Endodermal cell (in vitro differentiated cells): ENCODE data around the gene CHD5. TPM values are rescaled to one million over a fixed set of nuclear protein-coding genes. Genes with fewer than 3 reads are reported as not detected.

Source experiments
- DNase-seq: peaks from one replicate; pipeline ENCODE4 v3.0.0-alpha.2; 2017
- H3K27ac ChIP-seq: 2 replicates; pipeline ENCODE4 v1.5.1; 2013; ENCODE audit warnings: mild to moderate bottlenecking, low read depth, low read length, moderate library complexity
- H3K27me3 ChIP-seq: 2 replicates; pipeline ENCODE4 v1.6.1; 2013; ENCODE audit warnings: mild to moderate bottlenecking, low read length, moderate library complexity; ENCODE audit not compliant: insufficient read depth, control insufficient read depth, poor library complexity, severe bottlenecking
- H3K36me3 ChIP-seq: 2 replicates; pipeline ENCODE4 v1.7.0; 2013; ENCODE audit warnings: mild to moderate bottlenecking, low read length, moderate library complexity; ENCODE audit not compliant: control insufficient read depth, insufficient read depth
- H3K4me1 ChIP-seq: one replicate; pipeline ENCODE4 v1.7.0; 2013; ENCODE audit warnings: low read length; ENCODE audit not compliant: control insufficient read depth, insufficient read depth
- H3K4me3 ChIP-seq: 2 replicates; pipeline ENCODE4 v1.5.1; 2013; ENCODE audit warnings: mild to moderate bottlenecking, low read length, moderate library complexity
- H3K9ac ChIP-seq: 2 replicates; pipeline ENCODE4 v1.6.1; 2013; ENCODE audit warnings: mild to moderate bottlenecking, low read length, moderate library complexity; ENCODE audit not compliant: poor library complexity, severe bottlenecking; ENCODE audit errors: extremely low read depth
- H3K9me3 ChIP-seq: 2 replicates; pipeline ENCODE4 v1.6.1; 2013; ENCODE audit warnings: mild to moderate bottlenecking, low read length, moderate library complexity; ENCODE audit not compliant: control insufficient read depth
- H3K27ac Mint-ChIP-seq: 2 replicates; pipeline ENCODE4 v1.8.0; 2020; ENCODE audit warnings: mixed read lengths
- H3K27me3 Mint-ChIP-seq: 2 replicates; pipeline ENCODE4 v1.8.0; 2021; ENCODE audit warnings: mild to moderate bottlenecking, mixed read lengths; ENCODE audit not compliant: insufficient read depth
- H3K36me3 Mint-ChIP-seq: 2 replicates; pipeline ENCODE4 v1.8.0; 2020; ENCODE audit warnings: low read depth, mixed read lengths
- H3K4me1 Mint-ChIP-seq: 2 replicates; pipeline ENCODE4 v1.8.0; 2020; ENCODE audit warnings: mixed read lengths
- H3K4me3 Mint-ChIP-seq: 2 replicates; pipeline ENCODE4 v1.8.0; 2020; ENCODE audit warnings: mild to moderate bottlenecking, moderate library complexity, mixed read lengths
- H3K9me3 Mint-ChIP-seq: 2 replicates; pipeline ENCODE4 v1.8.0; 2020; ENCODE audit warnings: mild to moderate bottlenecking, mixed read lengths
- CTCF ChIP-seq: fragments of 200-600 bp; sonication (generic); conservative IDR thresholded peaks from 2 replicates; pipeline ENCODE4 v1.5.0; 2021; ENCODE audit warnings: antibody characterized with exemption, mild to moderate bottlenecking
- WGBS, 2 experiments: methylation state at CpG; one replicate each; pipeline versions ENCODE4 v1.1.5 to v1.1.7; 2013; ENCODE audit warnings: missing lambda C conversion rate in 2 of 2, mixed read lengths in 1 of 2; ENCODE audit not compliant: insufficient coverage in 1 of 2, insufficient read length in 1 of 2; 5-methylcytosine and 5-hydroxymethylcytosine counted together
- total RNA-seq, 2 donors: library from RNA; stranded (reverse); fragmentation: NEBNext Ultra II Directional in 1 of 2; extraction: Animal tissue kit (Norgen Biotek cat#: 25700) in 1 of 2; gene quantifications; 2 replicates in 1 of 2; 3 replicates in 1 of 2; pipeline ENCODE4 v1.2.1, GENCODE V29; 2021

CHD5 gene
- total RNA-seq, 2 donors from 2014 or later: 0.40 to 0.69 TPM

GRCh38 chr1:6184083-6184783 is 4.1 kb upstream of the CHD5 start:
- H3K36me3 Mint-ChIP-seq: peaks cover 42% of the 10 kb centered on the region
- DNase-seq: peak; percentile 58
- WGBS, 2 experiments: 92 to 93% methylated on average over 8 to 13 of the region's 13 CpGs
- H3K9me3 Mint-ChIP-seq: no peaks in the 10 kb centered on the region
- peaks cover 7% of the 10 kb centered on the region for H3K4me1 Mint-ChIP-seq
- TF ChIP-seq CTCF: no peak
- Histone ChIP-seq H3K4me1 (no peaks in the 10 kb centered on the region), H3K27ac (no peak overlapping the region), H3K27me3 (peaks cover 36% of the 10 kb centered on the region), H3K9ac (no peak overlapping the region), H3K4me3 (no peak overlapping the region), H3K36me3 (peaks cover 45% of the 10 kb centered on the region), H3K9me3 (no peaks in the 10 kb centered on the region)
- peaks cover 28% of the 10 kb centered on the region for H3K27me3 Mint-ChIP-seq
- H3K27ac Mint-ChIP-seq: peak overlapping the region; percentile 50
- H3K4me3 Mint-ChIP-seq: no peak overlapping the region

- Histone ChIP-seq H3K27me3 (peaks cover 43% of the 10 kb centered on the region), H3K9me3 (no peaks in the 10 kb centered on the region), H3K36me3 (peaks cover 38% of the 10 kb centered on the region), H3K9ac (no peak overlapping the region), H3K4me1 (no peaks in the 10 kb centered on the region), H3K4me3 (no peak overlapping the region), H3K27ac (no peak overlapping the region)
- no peaks in the 10 kb centered on the region for H3K9me3 Mint-ChIP-seq
- TF ChIP-seq CTCF: peak; percentile 66
- peak overlapping the region; percentile 50 for H3K27ac Mint-ChIP-seq
- H3K36me3 Mint-ChIP-seq: peaks cover 35% of the 10 kb centered on the region
- no peak overlapping the region for H3K4me3 Mint-ChIP-seq
- peak; percentile 67 for DNase-seq
- peaks cover 7% of the 10 kb centered on the region for H3K4me1 Mint-ChIP-seq
- 68 to 81% methylated on average over 5 to 6 of the region's 6 CpGs for WGBS, 2 experiments
- H3K27me3 Mint-ChIP-seq: peaks cover 28% of the 10 kb centered on the region
Observed at GRCh38 chr1:6183520-6183989, 3.4 kb upstream of the CHD5 start.

DNA sequence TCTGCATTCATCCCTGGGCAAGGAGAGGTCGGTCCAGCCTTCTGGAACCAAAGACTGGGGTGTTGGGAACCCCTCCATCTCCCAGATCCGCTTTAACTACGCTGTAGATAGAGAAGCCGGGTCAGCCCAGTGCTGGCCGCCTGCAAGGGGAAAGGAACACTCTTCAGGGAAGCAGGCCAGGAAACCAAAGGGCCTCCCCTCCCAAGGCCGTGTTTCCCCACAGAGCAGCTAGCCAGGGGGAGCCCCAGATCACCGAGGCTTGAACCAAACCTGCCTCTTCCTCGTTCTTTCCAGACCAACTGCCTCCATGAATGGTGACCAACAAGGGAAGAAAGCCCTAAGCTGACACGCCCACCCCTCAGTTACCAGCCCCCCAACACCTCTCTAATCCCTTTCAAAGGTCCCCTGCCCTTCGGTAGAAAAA is 1.2 kb upstream of the CHD5 start:
- Mint-ChIP-seq H3K4me1 (peaks cover 7% of the 10 kb centered on the region), H3K27ac (no peak overlapping the region), H3K36me3 (peaks cover 18% of the 10 kb centered on the region), H3K27me3 (peaks cover 28% of the 10 kb centered on the region), H3K9me3 (no peaks in the 10 kb centered on the region), H3K4me3 (no peak overlapping the region)
- no peak overlapping the region for H3K27ac ChIP-seq
- no peak overlapping the region for H3K4me3 ChIP-seq
- no peak overlapping the region for H3K9ac ChIP-seq
- TF ChIP-seq CTCF: no peak
- no peaks in the 10 kb centered on the region for H3K4me1 ChIP-seq
- no peaks in the 10 kb centered on the region for H3K9me3 ChIP-seq
- 46 to 56% methylated on average over 6 to 10 of the region's 10 CpGs for WGBS, 2 experiments
- peaks cover 65% of the 10 kb centered on the region for H3K27me3 ChIP-seq
- H3K36me3 ChIP-seq: peaks cover 22% of the 10 kb centered on the region
- peak; percentile 58 for DNase-seq
